Stomach (tissue), 9 donors: ENCODE results near the gene MACROD1. TPM values are rescaled to one million over a fixed set of nuclear protein-coding genes. Genes with fewer than 3 reads are reported as not detected.

Experiments
- DNase-seq, 2 donors: peaks; one replicate each; pipeline versions ENCODE4 v3.0.0 to v3.0.0-alpha.2; 2013 to 2019
- H3K27ac ChIP-seq, 5 donors: fragments of 200-600 bp in 4 of 5; sonication (generic) in 4 of 5; one replicate each; pipeline ENCODE4 v1.5.1; 2013 to 2019; ENCODE audit warnings: mild to moderate bottlenecking in 1 of 5, moderate library complexity in 1 of 5
- H3K27me3 ChIP-seq, 3 donors: fragments of 200-600 bp; sonication (generic); one replicate each; pipeline ENCODE4 v1.5.1; 2017 to 2019; ENCODE audit warnings: mixed run types in 1 of 3
- H3K36me3 ChIP-seq, 4 donors: fragments of 200-600 bp; sonication (generic); 1 replicate in 3 of 4; 2 replicates in 1 of 4; pipeline ENCODE4 v1.5.1; 2016 to 2019
- H3K4me1 ChIP-seq, 4 donors: fragments of 200-600 bp; sonication (generic); one replicate each; pipeline ENCODE4 v1.5.1; 2016 to 2019
- H3K4me3 ChIP-seq, 4 donors: fragments of 200-600 bp; sonication (generic) in 3 of 4; one replicate each; pipeline ENCODE4 v1.5.1; 2016 to 2019; ENCODE audit warnings: mild to moderate bottlenecking in 1 of 4
- H3K9me3 ChIP-seq, 4 donors: fragments of 200-600 bp; sonication (generic); one replicate each; pipeline ENCODE4 v1.5.1; 2016 to 2019
- EP300 ChIP-seq: sonication (generic); formaldehyde crosslinking; IDR thresholded peaks from one replicate; pipeline ENCODE4 v1.6.1; 2017; ENCODE audit warnings: antibody characterized with exemption
- POLR2A ChIP-seq, 4 donors: fragments of 450-650 bp; IDR thresholded peaks; one replicate each; pipeline ENCODE4 v1.6.1; 2016; ENCODE audit warnings: antibody characterized with exemption in 4 of 4, control low read depth in 2 of 4, mild to moderate bottlenecking in 1 of 4, moderate library complexity in 1 of 4
- POLR2AphosphoS5 ChIP-seq, 3 donors: sonication (generic); formaldehyde crosslinking; IDR thresholded peaks; one replicate each; pipeline ENCODE4 v1.6.1; 2016; ENCODE audit warnings: antibody characterized with exemption in 3 of 3
- WGBS, 5 donors: extraction: QIAGEN DNeasy Blood & Tissue Kit in 3 of 5; methylation state at CpG; one replicate each; pipeline versions ENCODE4 v1.1.5 to v1.1.7; 2013 to 2018; 5-methylcytosine and 5-hydroxymethylcytosine counted together
- intact Hi-C: fragments of 100-400 bp; cut with DNase I; formaldehyde crosslinking; loops from one replicate; pipeline ENCODE4 v1.15.1; 2023; ENCODE audit warnings: low total_unique reads
- polyA plus RNA-seq, 3 donors: library from polyadenylated mRNA; stranded (reverse); fragments of 200-250 nt; gene quantifications; one replicate each; pipeline ENCODE4 v1.2.3, GENCODE V29; 2013
- total RNA-seq, 5 donors: library from RNA; depleted of rRNA; stranded (reverse); fragments of >200 nt; gene quantifications; one replicate each; pipeline versions ENCODE4 v1.1.0 to v1.2.3, GENCODE V29; 2014 to 2016
- TF ChIP-seq, protein P1 (sequence below), 7 experiments: fragments of 450-650 bp in 4 of 7; fragments of 200-600 bp in 3 of 7; sonication (generic) in 3 of 7; IDR thresholded peaks; one replicate each; pipeline ENCODE4 v1.5.1; 2016 to 2019; ENCODE audit warnings: antibody characterized with exemption in 7 of 7, control low read depth in 2 of 7, mild to moderate bottlenecking in 1 of 7
- donor health status: healthy with polysubstance abuse.
- donor health status: Bipolar disorder and iron deficiency.
- donor health status: healthy.

Gene MACROD1
- total and polyA plus RNA-seq, 8 donors, result 18.0 to 283 (median 47.4) TPM

DNA sequence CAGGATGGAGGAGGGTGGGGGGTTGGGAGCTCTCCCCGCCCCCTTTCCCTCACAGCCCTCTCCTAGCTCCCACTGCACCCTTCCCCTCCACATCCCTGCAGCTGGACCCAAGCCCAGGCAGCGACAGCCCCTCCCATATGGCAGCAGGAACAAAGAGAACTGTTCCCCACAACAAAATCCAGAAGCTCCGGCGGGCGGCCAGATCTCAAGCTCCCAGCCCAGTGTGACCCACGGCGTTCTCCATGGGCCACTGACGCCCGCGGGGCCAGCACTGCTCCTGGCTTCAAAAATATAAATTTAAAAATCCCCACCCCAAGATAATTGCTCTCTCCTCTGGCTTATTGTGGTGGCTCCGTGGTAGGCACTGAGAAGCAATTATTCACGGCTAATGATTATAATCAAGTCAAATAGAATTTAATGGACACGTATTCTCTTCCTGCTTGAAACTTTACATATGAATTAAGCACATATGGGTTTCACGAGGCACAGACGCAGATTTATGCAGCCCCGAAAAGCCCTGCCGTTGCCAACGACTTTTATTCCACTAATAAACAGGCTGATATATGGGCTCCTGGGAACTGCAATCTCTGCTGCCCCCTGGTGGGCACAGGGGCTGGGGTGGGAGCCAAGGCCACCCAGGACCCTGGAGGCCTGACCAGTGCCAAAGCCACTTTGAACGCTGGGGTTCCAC lies 17.5 kb downstream of the MACROD1 start:
- H3K9me3 ChIP-seq, result no peaks in the 10 kb centered on the region
- peak overlapping the region; percentile 10 to 31 (median 21) for H3K4me3 ChIP-seq
- WGBS, 5 donors, result 2 to 18% (median 11%) methylated on average over 17 to 19 of the region's 19 CpGs
- H3K27ac ChIP-seq, result peak overlapping the region in 1 of 5 donors; percentile 76
- peaks cover 0 to 8% (median 1%) of the 10 kb centered on the region in 4 donors for H3K36me3 ChIP-seq
- no peaks in the 10 kb centered on the region for H3K27me3 ChIP-seq
- intact Hi-C loops, result loop anchor here (2.0 kb wide), 1 partner anchor 148 kb away; no protein-coding TSS in a partner anchor
- DNase-seq, result peak; percentile 82 to 93
- TF ChIP-seq, protein P1, sequence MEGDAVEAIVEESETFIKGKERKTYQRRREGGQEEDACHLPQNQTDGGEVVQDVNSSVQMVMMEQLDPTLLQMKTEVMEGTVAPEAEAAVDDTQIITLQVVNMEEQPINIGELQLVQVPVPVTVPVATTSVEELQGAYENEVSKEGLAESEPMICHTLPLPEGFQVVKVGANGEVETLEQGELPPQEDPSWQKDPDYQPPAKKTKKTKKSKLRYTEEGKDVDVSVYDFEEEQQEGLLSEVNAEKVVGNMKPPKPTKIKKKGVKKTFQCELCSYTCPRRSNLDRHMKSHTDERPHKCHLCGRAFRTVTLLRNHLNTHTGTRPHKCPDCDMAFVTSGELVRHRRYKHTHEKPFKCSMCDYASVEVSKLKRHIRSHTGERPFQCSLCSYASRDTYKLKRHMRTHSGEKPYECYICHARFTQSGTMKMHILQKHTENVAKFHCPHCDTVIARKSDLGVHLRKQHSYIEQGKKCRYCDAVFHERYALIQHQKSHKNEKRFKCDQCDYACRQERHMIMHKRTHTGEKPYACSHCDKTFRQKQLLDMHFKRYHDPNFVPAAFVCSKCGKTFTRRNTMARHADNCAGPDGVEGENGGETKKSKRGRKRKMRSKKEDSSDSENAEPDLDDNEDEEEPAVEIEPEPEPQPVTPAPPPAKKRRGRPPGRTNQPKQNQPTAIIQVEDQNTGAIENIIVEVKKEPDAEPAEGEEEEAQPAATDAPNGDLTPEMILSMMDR (IDR thresholded peaks at IDR 0.05), result peak in 5 of 7 experiments; percentile 82 to 94 (median 91)
- no peak for TF ChIP-seq POLR2A (IDR thresholded peaks at IDR 0.05)
- no peak for TF ChIP-seq EP300
- TF ChIP-seq POLR2AphosphoS5 (IDR thresholded peaks at IDR 0.05), result peak in 2 of 3 donors; percentile 16 to 27
- H3K4me1 ChIP-seq, result peaks cover 14 to 48% (median 32%) of the 10 kb centered on the region in 4 donors

DNA sequence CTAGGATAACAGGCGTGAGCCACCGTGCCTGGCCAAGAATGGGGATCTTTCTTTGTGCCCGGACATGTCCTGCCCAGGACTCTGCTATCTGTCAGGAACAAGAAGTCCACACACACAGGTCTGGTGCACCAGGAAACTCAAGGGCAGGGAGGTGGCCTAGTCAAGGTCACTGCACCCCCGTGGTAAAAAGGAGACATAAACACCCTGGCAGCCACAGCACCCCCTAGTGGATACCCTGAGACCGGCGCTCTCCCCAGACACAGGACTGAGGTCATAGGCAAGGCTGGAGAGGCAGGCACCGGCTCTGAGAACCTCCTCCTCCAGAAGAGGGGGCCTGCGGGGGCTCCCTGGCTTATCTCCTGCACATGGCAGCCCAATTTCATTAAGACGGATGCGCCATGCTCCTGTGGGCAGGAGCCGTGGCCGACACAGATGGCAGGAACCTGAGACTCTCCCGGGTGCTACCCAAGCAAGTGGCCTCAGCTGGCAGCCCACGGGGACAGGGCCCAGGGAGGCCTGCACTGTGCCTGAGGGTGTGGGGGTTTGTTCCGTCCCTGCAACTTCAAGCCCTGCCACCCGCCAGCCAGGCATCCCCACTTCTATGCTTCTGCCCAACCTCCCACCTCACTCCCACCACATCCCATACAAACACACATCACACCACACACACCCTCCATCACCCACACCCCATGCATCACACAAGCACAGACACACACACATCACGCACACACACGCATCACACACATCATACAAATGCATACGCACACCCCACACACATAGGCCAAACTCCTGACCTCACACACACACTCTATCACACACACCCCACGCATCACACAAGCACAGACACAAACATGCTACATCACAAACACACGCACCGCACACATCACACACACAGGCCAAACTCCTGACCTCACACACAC lies 19.6 kb downstream of the MACROD1 start:
- Histone ChIP-seq H3K4me3 (no peak overlapping the region), H3K36me3 (peaks cover 0 to 7% (median 1%) of the 10 kb centered on the region in 4 donors), H3K27ac (peak overlapping the region in 1 of 5 donors; percentile 0), H3K9me3 (no peaks in the 10 kb centered on the region), H3K27me3 (no peaks in the 10 kb centered on the region), H3K4me1 (peaks cover 14 to 45% (median 26%) of the 10 kb centered on the region in 4 donors)
- 70 to 76% (median 71%) methylated on average over 18 to 22 of the region's 22 CpGs for WGBS, 5 donors
- TF ChIP-seq, protein P1 (IDR thresholded peaks at IDR 0.05), result peak in 5 of 7 experiments; percentile 11 to 65 (median 54)
- TF ChIP-seq POLR2A (IDR thresholded peaks at IDR 0.05) (no peak), POLR2AphosphoS5 (IDR thresholded peaks at IDR 0.05) (peak in 1 of 3 donors; percentile 18)
- DNase-seq, result peak; percentile 70 to 79
- intact Hi-C loops, result no loop called here

DNA sequence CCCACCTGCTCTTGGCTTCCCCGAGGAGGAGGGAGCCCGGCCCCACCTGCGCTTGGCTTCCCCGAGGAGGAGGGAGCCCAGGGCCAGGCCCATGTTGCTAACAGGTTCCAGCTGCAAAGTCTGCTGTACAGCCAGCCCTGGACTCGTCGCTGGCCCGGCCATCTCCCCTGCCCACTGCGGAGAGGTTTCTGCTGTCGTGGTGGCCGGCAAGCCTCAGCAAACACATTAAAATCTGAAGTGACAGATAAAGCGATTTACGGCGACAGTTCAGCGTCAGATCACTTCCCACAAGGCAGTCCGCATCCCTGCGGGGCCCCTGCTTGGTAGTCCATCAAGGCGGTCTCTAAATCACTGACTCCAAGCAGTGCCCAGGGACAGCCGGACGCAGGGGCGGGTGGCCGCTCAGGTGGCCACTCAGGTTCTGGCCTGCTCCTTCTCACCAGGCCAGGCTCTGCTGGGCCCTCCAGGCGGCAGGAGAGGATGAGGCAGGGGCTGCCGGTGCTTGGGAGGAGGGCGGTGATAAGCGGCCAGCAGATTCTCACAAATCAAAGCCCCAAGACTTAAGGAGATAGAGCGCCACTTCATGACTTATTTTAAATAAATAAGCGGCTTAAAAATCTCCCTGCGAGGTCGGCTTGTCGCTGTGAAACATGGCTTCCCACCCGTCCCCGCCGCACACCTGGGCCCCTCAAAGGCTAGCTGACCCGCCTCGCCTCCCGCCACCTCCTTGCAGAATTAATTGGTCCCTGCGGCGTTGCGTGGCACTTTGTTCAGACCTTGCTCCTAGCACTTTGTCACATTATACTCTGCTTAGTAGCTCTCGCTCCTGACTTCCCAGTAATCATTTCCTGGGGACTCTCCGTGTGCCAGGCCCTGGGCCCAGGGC lies 21.1 kb downstream of the MACROD1 start:
- TF ChIP-seq POLR2AphosphoS5 (IDR thresholded peaks at IDR 0.05) (no peak), POLR2A (IDR thresholded peaks at IDR 0.05) (no peak), EP300 (no peak)
- TF ChIP-seq, protein P1 (IDR thresholded peaks at IDR 0.05), result no peak
- Histone ChIP-seq H3K4me3 (no peak overlapping the region), H3K4me1 (peaks cover 7 to 33% (median 23%) of the 10 kb centered on the region in 4 donors), H3K27ac (no peak overlapping the region), H3K27me3 (no peaks in the 10 kb centered on the region), H3K36me3 (no peaks in the 10 kb centered on the region), H3K9me3 (no peaks in the 10 kb centered on the region)
- 92 to 95% (median 94%) methylated on average over 37 to 41 of the region's 41 CpGs for WGBS, 5 donors
- no peak for DNase-seq
- intact Hi-C loops, result no loop called here
